Left lung (tissue), 10 donors: ENCODE data around the gene TACR2. TPM values are rescaled to one million over a fixed set of nuclear protein-coding genes. Genes with fewer than 3 reads are reported as not detected.
A peak's percentile ranks its signal among the peaks of the same experiment; 100 is the strongest.

Experiments
- ATAC-seq: fragments of 200-7000 bp; cut with Tn5 transposase; one replicate; pipeline ENCODE4 v1.9.1; 2020; ENCODE audit warnings: moderate library complexity
- DNase-seq, 4 donors: peaks; one replicate each; pipeline ENCODE4 v3.0.0-alpha.2; 2013 to 2020
- H3K27ac ChIP-seq, 2 donors: fragments of 200-600 bp; sonication (generic) in 1 of 2; one replicate each; pipeline versions ENCODE4 v1.5.0 to v1.8.0; 2020 to 2021
- H3K27me3 ChIP-seq, 2 donors: fragments of 200-600 bp; sonication (generic) in 1 of 2; one replicate each; pipeline versions ENCODE4 v1.5.0 to v1.8.0; 2020 to 2021
- H3K36me3 ChIP-seq, 2 donors: fragments of 200-600 bp; sonication (generic) in 1 of 2; one replicate each; pipeline versions ENCODE4 v1.5.0 to v1.8.0; 2020 to 2021
- H3K4me1 ChIP-seq, 2 donors: fragments of 200-600 bp; one replicate each; pipeline ENCODE4 v1.8.0; 2021
- H3K4me3 ChIP-seq, 2 donors: fragments of 200-600 bp; sonication (generic) in 1 of 2; one replicate each; pipeline versions ENCODE4 v1.5.0 to v1.8.0; 2020 to 2021; ENCODE audit warnings: mild to moderate bottlenecking in 1 of 2
- H3K9me3 ChIP-seq, 2 donors: fragments of 200-600 bp; sonication (generic) in 1 of 2; one replicate each; pipeline versions ENCODE4 v1.5.0 to v1.8.0; 2020 to 2021
- intact Hi-C, 2 donors: fragments of 100-400 bp; cut with DNase I; formaldehyde crosslinking; loops; one replicate each; pipeline versions ENCODE4 v1.11.2 to v1.14.2; 2022
- polyA plus RNA-seq, 6 donors: library from polyadenylated mRNA; unstranded; fragments of 120-200 nt; gene quantifications; one replicate each; pipeline ENCODE4 v1.2.1, GENCODE V29; 2013; ENCODE audit not compliant: insufficient read length in 6 of 6
- total RNA-seq, 2 donors: library from RNA; stranded (reverse); fragmentation: NEBNext Ultra II Directional; extraction: Animal tissue kit (Norgen Biotek cat#: 25700); gene quantifications; one replicate each; pipeline ENCODE4 v1.2.1, GENCODE V29; 2021
- TF ChIP-seq, protein P1 (sequence below), 2 donors: fragments of 200-600 bp; sonication (generic) in 1 of 2; IDR thresholded peaks; one replicate each; pipeline versions ENCODE4 v1.5.0 to v1.8.0; 2021; ENCODE audit warnings: antibody characterized with exemption in 2 of 2
- donor health status: DM: no; HTN: yes; CAD: no.
- donor health status: DM: no; HTN: no; CAD: no.

TACR2 gene
- total and polyA plus RNA-seq, 8 donors, result 0.31 to 0.70 (median 0.45) TPM

DNA sequence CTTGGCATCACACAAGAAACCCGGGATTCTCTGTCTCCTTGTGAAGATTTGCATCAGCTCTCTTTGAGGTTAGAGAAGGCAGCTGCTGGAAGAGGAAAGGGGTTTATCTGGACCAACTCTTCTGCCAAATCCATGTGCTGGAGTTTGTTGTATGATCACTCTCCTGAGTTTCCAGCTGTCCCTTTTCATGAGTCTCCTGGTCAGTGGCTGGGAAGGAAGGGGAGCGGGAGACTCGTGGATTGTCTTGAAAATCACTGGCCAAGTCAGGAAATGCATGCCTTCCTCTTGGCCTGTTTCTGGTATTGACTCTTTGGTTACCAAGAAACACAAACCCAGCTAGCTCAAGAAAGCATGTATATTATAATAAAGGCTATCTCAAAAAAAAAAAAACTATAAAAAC is 38.8 kb downstream of the TACR2 start:
- H3K4me3 ChIP-seq, result no peak overlapping the region
- DNase-seq (peak in 2 of 4 donors; percentile 78 to 89), ATAC-seq (peak; percentile 10)
- TF ChIP-seq, protein P1, sequence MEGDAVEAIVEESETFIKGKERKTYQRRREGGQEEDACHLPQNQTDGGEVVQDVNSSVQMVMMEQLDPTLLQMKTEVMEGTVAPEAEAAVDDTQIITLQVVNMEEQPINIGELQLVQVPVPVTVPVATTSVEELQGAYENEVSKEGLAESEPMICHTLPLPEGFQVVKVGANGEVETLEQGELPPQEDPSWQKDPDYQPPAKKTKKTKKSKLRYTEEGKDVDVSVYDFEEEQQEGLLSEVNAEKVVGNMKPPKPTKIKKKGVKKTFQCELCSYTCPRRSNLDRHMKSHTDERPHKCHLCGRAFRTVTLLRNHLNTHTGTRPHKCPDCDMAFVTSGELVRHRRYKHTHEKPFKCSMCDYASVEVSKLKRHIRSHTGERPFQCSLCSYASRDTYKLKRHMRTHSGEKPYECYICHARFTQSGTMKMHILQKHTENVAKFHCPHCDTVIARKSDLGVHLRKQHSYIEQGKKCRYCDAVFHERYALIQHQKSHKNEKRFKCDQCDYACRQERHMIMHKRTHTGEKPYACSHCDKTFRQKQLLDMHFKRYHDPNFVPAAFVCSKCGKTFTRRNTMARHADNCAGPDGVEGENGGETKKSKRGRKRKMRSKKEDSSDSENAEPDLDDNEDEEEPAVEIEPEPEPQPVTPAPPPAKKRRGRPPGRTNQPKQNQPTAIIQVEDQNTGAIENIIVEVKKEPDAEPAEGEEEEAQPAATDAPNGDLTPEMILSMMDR (IDR thresholded peaks at IDR 0.05), result no peak
- peak overlapping the region; percentile 22 to 49 for H3K27ac ChIP-seq
- peaks cover 19 to 24% of the 10 kb centered on the region in 2 donors for H3K4me1 ChIP-seq
- no peaks in the 10 kb centered on the region for H3K9me3 ChIP-seq
- H3K36me3 ChIP-seq, result peaks cover 0 to 98% of the 10 kb centered on the region in 2 donors
- intact Hi-C loops, result no loop called here
- H3K27me3 ChIP-seq, result no peaks in the 10 kb centered on the region

DNA sequence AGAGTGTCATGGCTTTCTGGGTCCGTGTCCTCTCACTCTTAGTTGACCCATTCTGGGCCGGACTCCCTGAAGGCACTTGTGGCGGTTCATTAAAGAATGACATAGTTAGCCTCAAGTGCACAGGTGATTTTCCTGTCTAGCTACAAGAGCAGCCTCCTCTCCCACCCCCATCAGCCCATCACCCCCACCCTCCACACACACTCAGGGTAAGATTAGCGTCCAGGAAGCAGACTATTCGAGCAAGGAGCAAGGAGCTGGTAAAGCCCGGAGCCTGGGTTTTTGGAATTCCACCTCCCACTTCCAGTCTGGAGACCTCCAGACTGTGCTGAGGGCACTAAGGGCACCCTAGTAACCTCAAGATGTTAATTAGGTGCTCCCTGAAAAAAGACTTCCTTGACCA is 39.5 kb downstream of the TACR2 start:
- peak overlapping the region in 1 of 2 donors; percentile 44 for H3K27ac ChIP-seq
- intact Hi-C loops, result no loop called here
- ATAC-seq (no peak), DNase-seq (no peak)
- no peak overlapping the region for H3K4me3 ChIP-seq
- no peaks in the 10 kb centered on the region for H3K9me3 ChIP-seq
- no peaks in the 10 kb centered on the region for H3K27me3 ChIP-seq
- H3K36me3 ChIP-seq, result peaks cover 0 to 97% of the 10 kb centered on the region in 2 donors
- TF ChIP-seq, protein P1 (IDR thresholded peaks at IDR 0.05), result no peak
- H3K4me1 ChIP-seq, result peaks cover 19 to 24% of the 10 kb centered on the region in 2 donors

DNA sequence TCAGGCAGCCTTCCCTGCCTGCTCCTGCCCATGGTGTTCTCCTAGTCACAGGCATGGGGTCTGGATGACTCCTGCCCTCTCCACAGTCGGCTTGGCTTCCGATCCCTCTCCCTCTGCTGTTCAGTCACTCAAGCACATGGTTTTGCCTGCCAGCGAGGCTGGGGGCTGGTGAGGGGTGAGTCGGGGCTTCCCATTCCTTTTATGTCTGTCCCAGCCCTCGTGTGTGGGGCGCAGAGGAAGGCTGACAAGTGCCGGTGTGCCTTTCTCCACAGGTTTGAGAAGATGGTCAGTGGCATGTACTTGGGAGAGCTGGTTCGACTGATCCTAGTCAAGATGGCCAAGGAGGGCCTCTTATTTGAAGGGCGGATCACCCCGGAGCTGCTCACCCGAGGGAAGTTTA is 40.1 kb downstream of the TACR2 start:
- no peaks in the 10 kb centered on the region for H3K27me3 ChIP-seq
- TF ChIP-seq, protein P1 (IDR thresholded peaks at IDR 0.05), result no peak
- intact Hi-C loops, result no loop called here
- H3K36me3 ChIP-seq, result peaks cover 0 to 96% of the 10 kb centered on the region in 2 donors
- no peaks in the 10 kb centered on the region for H3K9me3 ChIP-seq
- no peak for ATAC-seq
- DNase-seq, result no peak
- H3K4me3 ChIP-seq, result no peak overlapping the region
- H3K27ac ChIP-seq, result peak overlapping the region in 1 of 2 donors; percentile 44
- H3K4me1 ChIP-seq, result peaks cover 19 to 24% of the 10 kb centered on the region in 2 donors

DNA sequence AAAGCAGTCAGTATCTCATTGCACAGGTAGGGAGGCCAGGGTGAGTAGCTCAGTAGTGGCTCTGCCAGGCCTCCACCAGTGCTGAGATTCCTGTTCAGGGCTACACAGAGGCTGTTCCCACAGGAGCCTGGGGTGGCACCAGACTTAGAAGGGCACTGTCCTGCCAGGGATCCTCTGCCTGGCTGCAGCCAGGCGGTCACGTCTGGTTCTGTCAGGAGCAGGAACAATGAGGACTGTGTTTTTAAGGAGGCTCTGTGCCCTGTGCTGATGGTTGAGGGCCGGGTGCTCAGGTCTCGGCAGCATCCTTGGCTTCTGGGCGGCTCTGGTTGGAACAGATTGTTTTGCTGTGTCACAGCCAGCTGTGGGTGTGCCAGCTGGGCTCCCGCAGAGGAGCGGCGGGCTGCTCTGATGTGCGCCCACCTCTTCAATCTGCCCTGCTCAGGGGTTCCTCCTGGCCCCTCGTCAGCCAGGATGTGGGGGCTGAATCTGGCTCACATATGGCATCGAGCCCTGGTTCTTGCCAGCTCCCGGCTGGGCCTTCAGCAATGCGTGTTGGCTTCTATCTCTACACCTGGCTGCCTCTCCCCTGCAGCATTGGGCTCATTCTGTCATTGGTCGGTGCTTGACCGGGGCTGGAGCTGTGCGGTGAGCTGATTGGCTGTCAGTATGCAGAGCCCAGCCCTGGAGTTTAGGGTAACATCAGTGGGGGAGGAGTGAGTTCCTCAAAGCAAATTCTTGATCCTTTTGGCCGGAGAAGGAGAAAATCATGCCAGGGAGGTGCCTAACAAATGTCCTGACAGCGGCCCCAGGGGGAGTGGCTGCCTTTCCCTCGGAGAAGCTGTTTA is 41.2 kb downstream of the TACR2 start:
- peak in 3 of 4 donors; percentile 56 to 71 (median 58) for DNase-seq
- no peaks in the 10 kb centered on the region for H3K27me3 ChIP-seq
- peaks cover 19 to 24% of the 10 kb centered on the region in 2 donors for H3K4me1 ChIP-seq
- peaks cover 0 to 95% of the 10 kb centered on the region in 2 donors for H3K36me3 ChIP-seq
- ATAC-seq, result peak; percentile 83
- TF ChIP-seq, protein P1 (IDR thresholded peaks at IDR 0.05), result no peak
- peak overlapping the region in 1 of 2 donors; percentile 21 for H3K27ac ChIP-seq
- H3K4me3 ChIP-seq, result no peak overlapping the region
- intact Hi-C loops, result no loop called here
- H3K9me3 ChIP-seq, result no peaks in the 10 kb centered on the region

DNA sequence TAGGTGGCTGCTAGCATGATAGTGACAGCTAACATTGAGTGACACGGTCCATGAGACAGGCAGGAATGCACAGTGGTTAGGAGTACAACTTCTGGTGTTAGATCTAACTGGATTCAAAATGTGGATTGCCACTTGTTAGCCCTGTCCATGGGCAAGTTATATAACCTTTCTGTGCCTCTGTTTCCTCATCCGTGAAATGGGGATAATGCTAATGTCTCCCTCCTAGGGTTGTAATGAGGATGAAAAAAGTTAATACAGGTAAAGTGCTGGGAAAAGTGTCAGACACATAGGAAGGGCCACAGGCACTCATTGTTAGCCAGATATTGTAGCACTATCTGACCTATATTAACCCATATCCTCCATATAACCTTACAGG is 41.8 kb downstream of the TACR2 start:
- no peak for DNase-seq
- no peak overlapping the region for H3K4me3 ChIP-seq
- no peaks in the 10 kb centered on the region for H3K9me3 ChIP-seq
- H3K27me3 ChIP-seq, result no peaks in the 10 kb centered on the region
- H3K4me1 ChIP-seq, result peaks cover 19 to 24% of the 10 kb centered on the region in 2 donors
- H3K27ac ChIP-seq, result no peak overlapping the region
- intact Hi-C loops, result no loop called here
- ATAC-seq, result no peak
- peaks cover 0 to 95% of the 10 kb centered on the region in 2 donors for H3K36me3 ChIP-seq
- TF ChIP-seq, protein P1 (IDR thresholded peaks at IDR 0.05), result no peak
